A673 (cell line): ENCODE measurements around the gene SMKR1. TPM values are rescaled to one million over a fixed set of nuclear protein-coding genes. Genes with fewer than 3 reads are reported as not detected.
A peak's percentile ranks its signal among the peaks of the same experiment; 100 is the strongest.

Experiments
- BruUV-seq: library from RNA; stranded (reverse); fragments of 400-500 nt; replicated peaks from 2 replicates; lab custom pipeline; 2021; lab: Mats Ljungman, UMichigan
- CTCF ChIA-PET: fragments of 300-600 bp; sonication (Branson Sonifier 250); formaldehyde crosslinking; loops from one replicate; lab custom pipeline; 2022; ENCODE audit warnings: antibody characterized with exemption; lab: Charles Lee
- POLR2A ChIA-PET: fragments of 300-600 bp; sonication (Branson Sonifier 250); formaldehyde crosslinking; loops from one replicate; lab custom pipeline; 2022; ENCODE audit warnings: antibody characterized with exemption; ENCODE audit not compliant: low non-redundant PET; lab: Charles Lee
- DNase-seq: peaks from one replicate; pipeline ENCODE4 v3.0.0-alpha.2; 2015; ENCODE audit warnings: low spot score
- H3K27ac ChIP-seq: fragments of 200-600 bp; sonication (generic); 2 replicates; pipeline ENCODE4 v1.5.1; 2016; ENCODE audit warnings: mixed run types, low read depth, mild to moderate bottlenecking, mixed read lengths, antibody characterized with exemption, low read length; ENCODE audit not compliant: poor library complexity, severe bottlenecking
- H3K27me3 ChIP-seq: fragments of 200-600 bp; sonication (generic); replicated peaks from 2 replicates; pipeline ENCODE4 v1.6.1; 2017; ENCODE audit warnings: mixed run types, low read depth, mild to moderate bottlenecking, mixed read lengths, antibody characterized with exemption, low read length; ENCODE audit not compliant: insufficient read depth, poor library complexity
- H3K36me3 ChIP-seq: fragments of 200-600 bp; sonication (generic); 2 replicates; pipeline ENCODE4 v1.6.1; 2016; ENCODE audit warnings: mixed run types, mild to moderate bottlenecking, mixed read lengths, antibody characterized with exemption, low read length; ENCODE audit not compliant: insufficient read depth, poor library complexity, severe bottlenecking
- H3K4me1 ChIP-seq: fragments of 200-600 bp; sonication (generic); 2 replicates; pipeline ENCODE4 v1.6.1; 2017; ENCODE audit warnings: mixed run types, mild to moderate bottlenecking, mixed read lengths, antibody characterized with exemption, low read length; ENCODE audit not compliant: insufficient read depth, poor library complexity, severe bottlenecking
- H3K4me3 ChIP-seq: fragments of 200-600 bp; sonication (generic); 2 replicates; pipeline ENCODE4 v1.5.1; 2016; ENCODE audit warnings: low read depth, mixed run types, mild to moderate bottlenecking, mixed read lengths, low read length; ENCODE audit not compliant: poor library complexity, severe bottlenecking
- H3K9me3 ChIP-seq: fragments of 200-600 bp; sonication (generic); 2 replicates; pipeline ENCODE4 v1.6.1; 2016; ENCODE audit warnings: mixed run types, low read depth, mild to moderate bottlenecking, mixed read lengths, antibody characterized with exemption, low read length; ENCODE audit not compliant: poor library complexity, severe bottlenecking
- CTCF ChIP-seq: fragments of 300-800, 200-600 bp; sonication (generic); conservative IDR thresholded peaks from 2 replicates; pipeline ENCODE4 v1.5.1; 2017; ENCODE audit warnings: low read depth, mild to moderate bottlenecking, antibody characterized with exemption, low read length, moderate library complexity, mixed read lengths
- EZH2 ChIP-seq: fragments of 200-600 bp; sonication (generic); IDR thresholded peaks from 2 replicates; pipeline ENCODE4 v1.6.1; 2017; ENCODE audit warnings: borderline replicate concordance, low read depth, mild to moderate bottlenecking, mixed read lengths, antibody characterized with exemption, low read length; ENCODE audit not compliant: poor library complexity, severe bottlenecking
- intact Hi-C: fragments of 100-400 bp; cut with micrococcal nuclease; formaldehyde crosslinking; loops from one replicate; pipeline ENCODE4 v1.10.0; 2022; ENCODE audit not compliant: unreplicated experiment
- total RNA-seq: library from RNA; stranded (reverse); gene quantifications from 2 replicates; pipeline ENCODE4 v1.2.3, GENCODE V29; 2021

SMKR1 gene
- total RNA-seq, 1 experiment from 2014 or later: 1.5 TPM

- TF ChIP-seq CTCF (no peak), EZH2 (no peak)
- Histone ChIP-seq H3K4me3 (no peak overlapping the region), H3K9me3 (no peaks in the 10 kb centered on the region), H3K4me1 (no peaks in the 10 kb centered on the region), H3K27ac (no peak overlapping the region), H3K27me3 (no peaks in the 10 kb centered on the region), H3K36me3 (no peaks in the 10 kb centered on the region)
- CTCF ChIA-PET: interaction anchor here (0.7 kb wide), 1 partner anchor 719 kb away, joined by 5 read pairs; no protein-coding TSS in a partner anchor
- no TSS peak for BruUV-seq
- POLR2A ChIA-PET: no interaction called here
- no peak for DNase-seq
- intact Hi-C loops: no loop called here
Measured at GRCh38 chr7:129540340-129540739, 38.0 kb downstream of the SMKR1 start.

GRCh38 chr7:129544700-129545099 lies 42.4 kb downstream of the SMKR1 start:
- no peak overlapping the region for H3K4me3 ChIP-seq
- no peaks in the 10 kb centered on the region for H3K36me3 ChIP-seq
- H3K4me1 ChIP-seq: no peaks in the 10 kb centered on the region
- no peaks in the 10 kb centered on the region for H3K27me3 ChIP-seq
- ChIA-PET CTCF (no interaction called here), POLR2A (no interaction called here)
- no peaks in the 10 kb centered on the region for H3K9me3 ChIP-seq
- H3K27ac ChIP-seq: no peak overlapping the region
- TF ChIP-seq CTCF (no peak), EZH2 (no peak)
- BruUV-seq: no TSS peak
- intact Hi-C loops: no loop called here
- no peak for DNase-seq

- TF ChIP-seq EZH2 (no peak), CTCF (no peak; the same call in 1 of the 2 replicates)
- Histone ChIP-seq H3K27ac (no peak overlapping the region), H3K4me3 (no peak overlapping the region), H3K9me3 (no peaks in the 10 kb centered on the region), H3K36me3 (no peaks in the 10 kb centered on the region), H3K27me3 (no peaks in the 10 kb centered on the region), H3K4me1 (no peaks in the 10 kb centered on the region)
- intact Hi-C loops: no loop called here
- ChIA-PET POLR2A (no interaction called here), CTCF (no interaction called here)
- no TSS peak for BruUV-seq
- DNase-seq: peak; percentile 66
Measured at GRCh38 chr7:129550693-129551360, 48.5 kb downstream of the SMKR1 start.
